Stimulated activated CD4-positive, alpha-beta T cell treated with anti-CD3 and anti-CD28 coated beads, Interleukin-4, amount 100 ng/mL, for 1 hour (primary cell): ENCODE measurements around the gene ATP10A.

ENCODE experiments used
- DNase-seq: peaks from one replicate; pipeline ENCODE4 v3.0.0-alpha.2; 2020

ATP10A gene, protein sequence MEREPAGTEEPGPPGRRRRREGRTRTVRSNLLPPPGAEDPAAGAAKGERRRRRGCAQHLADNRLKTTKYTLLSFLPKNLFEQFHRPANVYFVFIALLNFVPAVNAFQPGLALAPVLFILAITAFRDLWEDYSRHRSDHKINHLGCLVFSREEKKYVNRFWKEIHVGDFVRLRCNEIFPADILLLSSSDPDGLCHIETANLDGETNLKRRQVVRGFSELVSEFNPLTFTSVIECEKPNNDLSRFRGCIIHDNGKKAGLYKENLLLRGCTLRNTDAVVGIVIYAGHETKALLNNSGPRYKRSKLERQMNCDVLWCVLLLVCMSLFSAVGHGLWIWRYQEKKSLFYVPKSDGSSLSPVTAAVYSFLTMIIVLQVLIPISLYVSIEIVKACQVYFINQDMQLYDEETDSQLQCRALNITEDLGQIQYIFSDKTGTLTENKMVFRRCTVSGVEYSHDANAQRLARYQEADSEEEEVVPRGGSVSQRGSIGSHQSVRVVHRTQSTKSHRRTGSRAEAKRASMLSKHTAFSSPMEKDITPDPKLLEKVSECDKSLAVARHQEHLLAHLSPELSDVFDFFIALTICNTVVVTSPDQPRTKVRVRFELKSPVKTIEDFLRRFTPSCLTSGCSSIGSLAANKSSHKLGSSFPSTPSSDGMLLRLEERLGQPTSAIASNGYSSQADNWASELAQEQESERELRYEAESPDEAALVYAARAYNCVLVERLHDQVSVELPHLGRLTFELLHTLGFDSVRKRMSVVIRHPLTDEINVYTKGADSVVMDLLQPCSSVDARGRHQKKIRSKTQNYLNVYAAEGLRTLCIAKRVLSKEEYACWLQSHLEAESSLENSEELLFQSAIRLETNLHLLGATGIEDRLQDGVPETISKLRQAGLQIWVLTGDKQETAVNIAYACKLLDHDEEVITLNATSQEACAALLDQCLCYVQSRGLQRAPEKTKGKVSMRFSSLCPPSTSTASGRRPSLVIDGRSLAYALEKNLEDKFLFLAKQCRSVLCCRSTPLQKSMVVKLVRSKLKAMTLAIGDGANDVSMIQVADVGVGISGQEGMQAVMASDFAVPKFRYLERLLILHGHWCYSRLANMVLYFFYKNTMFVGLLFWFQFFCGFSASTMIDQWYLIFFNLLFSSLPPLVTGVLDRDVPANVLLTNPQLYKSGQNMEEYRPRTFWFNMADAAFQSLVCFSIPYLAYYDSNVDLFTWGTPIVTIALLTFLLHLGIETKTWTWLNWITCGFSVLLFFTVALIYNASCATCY (N-terminal part only)

GRCh38 chr15:25863111-25863967 is at the start of gene ATP10A:
TSS of gene ATP10A (minus strand) at chr15:25863327. CDS start at chr15:25863096, 231 bp downstream.
- DNase-seq, result peak; percentile 41

DNA sequence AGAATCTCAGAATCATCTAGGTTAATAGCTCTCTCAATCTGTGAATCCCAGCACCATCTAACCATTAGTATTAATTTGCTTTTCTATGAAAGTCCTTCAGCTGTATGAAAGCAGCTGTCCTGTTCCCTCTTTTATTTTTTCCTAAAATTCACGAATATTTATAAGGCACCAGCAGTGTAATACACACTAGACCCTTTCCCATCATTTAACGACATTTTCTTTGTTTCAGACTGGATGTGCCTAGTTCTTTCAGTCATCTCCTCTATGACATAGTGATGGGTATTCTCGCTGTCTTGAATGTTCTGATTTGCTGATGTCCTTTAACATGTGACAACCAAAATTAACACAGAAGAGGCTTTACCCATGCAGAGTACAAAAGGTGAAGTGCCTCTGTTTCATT is 48.9 kb upstream of the ATP10A start:
- no peak for DNase-seq

DNA sequence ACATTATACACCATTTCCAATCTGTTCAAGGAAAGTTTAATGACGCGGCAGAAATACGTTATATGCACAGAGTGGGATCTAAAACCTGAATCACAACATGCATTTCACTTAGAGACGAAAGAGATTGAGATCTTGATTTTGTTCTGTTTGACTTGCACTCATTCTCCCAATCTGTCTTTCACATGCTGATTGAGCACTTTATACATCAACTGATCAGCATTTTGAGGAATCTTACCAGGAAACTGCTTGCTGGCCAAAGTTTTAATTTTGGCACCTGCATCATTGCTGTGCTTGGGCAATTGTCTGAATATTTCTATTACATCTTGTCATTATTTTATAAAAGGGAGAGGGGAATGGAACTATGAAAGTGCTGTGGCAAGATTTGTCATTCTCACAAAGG is 47.7 kb upstream of the ATP10A start:
- no peak for DNase-seq

DNA sequence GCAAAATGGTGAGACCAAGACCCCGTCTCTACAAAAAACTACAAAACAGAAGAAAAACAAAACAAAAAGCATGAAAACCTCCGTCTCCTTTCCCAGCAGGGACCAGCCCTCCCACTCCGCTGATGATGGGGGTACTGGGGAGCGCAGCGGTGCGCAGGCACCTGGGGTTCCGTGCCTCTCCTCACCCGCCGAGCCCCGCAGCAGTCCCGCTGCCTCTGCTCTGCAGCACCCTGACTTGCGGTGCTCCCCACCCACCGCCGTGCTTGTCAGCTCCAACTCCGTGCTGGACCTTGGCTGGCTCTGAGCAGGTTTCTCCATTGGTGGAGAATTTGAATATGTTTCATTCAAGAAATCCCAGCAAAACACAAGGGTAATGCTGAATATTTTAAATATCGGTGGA is 46.7 kb upstream of the ATP10A start:
- no peak for DNase-seq

- DNase-seq, result no peak
These were observed 46.2 kb upstream of the ATP10A start for GRCh38 chr15:25909325-25909724.

DNA sequence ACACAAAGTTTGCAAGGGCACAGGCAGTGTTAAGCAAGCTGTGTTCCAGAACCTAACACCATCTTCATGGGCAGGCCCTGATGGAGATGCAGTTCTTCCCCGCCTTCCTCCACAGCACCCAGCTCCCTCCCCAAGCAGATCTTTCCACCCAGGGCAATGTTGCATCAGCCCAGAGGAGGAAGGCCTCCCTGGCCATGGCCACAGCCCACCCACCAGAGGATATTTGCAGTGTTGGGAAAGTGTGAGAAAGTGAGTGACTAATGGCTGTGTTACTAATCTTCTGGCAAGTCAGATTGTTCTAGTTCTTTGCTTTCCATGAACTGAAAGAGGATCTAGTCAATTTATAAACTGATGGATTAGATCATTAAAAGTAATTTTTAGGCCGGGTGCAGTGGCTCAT is 42.0 kb upstream of the ATP10A start:
- peak; percentile 8 for DNase-seq

DNA sequence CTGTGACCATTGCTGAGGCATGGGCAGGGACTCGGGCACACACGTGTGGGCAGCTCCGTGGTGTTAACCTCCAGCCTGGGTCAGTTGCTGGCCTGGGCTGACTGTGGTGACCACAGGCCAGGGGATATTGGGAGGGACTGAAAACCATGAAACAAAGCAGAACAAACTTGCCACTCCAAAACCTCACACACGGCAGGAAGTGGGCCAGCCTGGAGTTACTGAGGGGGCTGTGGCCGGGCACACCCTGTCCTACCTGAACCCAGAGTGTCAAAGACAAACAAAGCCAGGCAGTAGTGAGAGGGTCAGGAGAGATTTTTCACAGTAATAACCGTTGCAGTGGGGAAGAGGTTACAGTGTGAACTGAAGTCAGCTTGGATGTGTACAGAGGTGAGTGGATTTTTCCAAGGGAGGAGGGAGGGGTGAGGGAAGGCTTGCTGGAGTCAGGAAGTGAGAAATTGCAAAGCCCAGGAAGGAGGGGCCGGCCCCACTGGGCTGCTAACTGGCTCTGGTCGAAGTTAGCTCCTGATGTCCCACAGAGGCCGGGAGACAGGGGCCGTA is 40.0 kb upstream of the ATP10A start:
- DNase-seq, result no peak

DNA sequence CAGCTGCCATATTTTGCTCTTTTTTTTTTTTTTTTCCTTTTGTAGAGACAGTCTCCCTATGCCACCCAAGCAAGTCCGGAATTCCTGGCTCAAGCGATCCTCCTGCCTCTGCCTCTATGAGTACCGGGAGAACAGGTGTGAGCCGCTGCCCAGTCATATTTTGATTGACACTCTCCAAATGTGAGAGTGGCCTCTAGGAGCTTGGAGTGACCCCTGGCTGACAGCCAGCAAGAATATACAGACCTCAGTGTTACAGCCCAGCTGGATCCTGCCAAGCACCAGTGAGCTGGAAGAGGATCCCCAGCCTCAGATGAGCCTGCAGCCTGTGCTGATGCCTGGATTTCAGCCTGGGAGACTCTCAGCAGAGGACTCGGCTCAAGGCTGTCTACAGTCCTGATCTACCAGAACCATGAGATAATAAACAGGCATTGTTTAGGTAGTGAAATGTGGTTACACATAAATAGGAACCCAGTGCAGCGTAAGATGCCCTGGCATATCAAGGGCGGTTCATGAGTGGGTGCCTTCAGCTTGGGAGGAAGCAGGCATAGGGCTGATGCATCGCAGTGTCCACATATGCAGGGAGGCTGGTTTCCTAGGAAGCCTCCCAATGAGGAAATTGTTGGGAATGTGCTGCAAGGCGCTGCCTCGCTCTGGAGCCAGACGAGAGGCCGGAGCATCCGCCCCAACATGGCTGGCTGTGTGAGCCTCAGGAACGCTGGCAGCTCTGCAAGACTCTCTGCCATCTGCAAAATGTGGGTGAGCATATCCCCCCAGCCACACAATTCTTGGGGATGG is 38.9 kb upstream of the ATP10A start:
- no peak for DNase-seq

DNA sequence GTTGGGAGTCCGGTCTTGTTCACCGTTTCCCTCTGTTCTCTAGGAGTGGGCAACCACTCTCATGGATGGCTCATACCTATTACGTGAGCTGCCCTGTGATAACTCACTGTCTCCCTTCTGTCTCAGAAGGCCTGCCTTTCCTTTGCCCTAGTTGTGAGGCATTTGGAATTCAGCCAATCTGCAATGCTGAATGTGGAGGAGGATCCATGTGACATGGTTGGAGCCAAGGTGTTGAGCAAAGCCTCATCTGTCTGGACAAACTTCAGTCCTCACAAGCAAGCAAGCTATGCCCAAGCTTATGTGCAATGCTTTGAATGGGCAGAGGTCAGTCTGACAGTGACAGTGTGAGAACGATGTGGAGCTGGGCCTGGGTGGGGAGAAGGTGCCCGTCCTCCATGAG is 37.8 kb upstream of the ATP10A start:
- DNase-seq, result no peak

DNA sequence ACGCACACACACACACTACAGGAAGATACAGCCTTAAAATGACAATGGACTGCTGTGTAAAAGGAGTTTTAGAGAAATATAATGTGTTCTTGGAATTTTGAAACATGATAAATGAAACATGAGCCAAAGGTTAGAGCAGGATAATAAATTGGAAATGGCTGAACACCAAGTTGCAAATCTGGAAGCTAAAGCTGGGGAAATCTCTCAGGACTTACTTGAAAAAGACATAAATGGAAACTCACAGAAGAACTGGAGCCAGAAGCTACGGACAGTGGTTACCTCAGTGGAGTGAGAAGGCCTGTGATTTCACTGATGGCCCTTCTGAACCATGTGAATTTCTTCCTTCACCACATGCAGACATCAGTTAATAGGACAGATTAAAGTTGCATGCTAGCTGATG is 37.3 kb upstream of the ATP10A start:
- DNase-seq, result no peak

- no peak for DNase-seq
These were observed 36.7 kb upstream of the ATP10A start for GRCh38 chr15:25899870-25900269.

- no peak for DNase-seq
These were observed 34.5 kb upstream of the ATP10A start for GRCh38 chr15:25897658-25898057.

DNA sequence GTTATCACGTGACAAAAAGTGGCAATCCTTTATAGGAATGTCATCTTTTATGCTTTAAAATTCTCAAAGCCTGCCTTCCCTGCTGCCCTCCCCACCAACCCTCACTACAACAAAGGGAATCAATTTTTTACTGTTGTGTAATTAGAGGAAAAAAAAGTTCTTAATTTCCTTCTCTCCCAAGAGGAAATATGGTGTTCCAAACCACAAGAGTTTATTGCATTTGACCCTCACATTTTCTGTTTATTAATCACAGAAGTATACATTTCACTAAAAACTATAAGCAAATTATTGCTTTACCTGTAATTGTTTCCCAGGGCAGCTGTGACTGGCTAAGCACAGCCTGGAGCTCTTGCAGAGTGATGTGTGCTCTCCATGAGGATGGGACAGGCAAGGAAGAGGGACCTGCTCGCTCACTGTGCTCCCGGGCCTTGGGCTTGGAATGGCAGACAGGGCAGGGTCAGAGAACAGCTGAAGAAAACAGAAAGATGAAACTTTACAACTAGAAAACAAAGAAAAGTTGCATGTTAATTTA is 31.3 kb upstream of the ATP10A start:
- no peak for DNase-seq

DNA sequence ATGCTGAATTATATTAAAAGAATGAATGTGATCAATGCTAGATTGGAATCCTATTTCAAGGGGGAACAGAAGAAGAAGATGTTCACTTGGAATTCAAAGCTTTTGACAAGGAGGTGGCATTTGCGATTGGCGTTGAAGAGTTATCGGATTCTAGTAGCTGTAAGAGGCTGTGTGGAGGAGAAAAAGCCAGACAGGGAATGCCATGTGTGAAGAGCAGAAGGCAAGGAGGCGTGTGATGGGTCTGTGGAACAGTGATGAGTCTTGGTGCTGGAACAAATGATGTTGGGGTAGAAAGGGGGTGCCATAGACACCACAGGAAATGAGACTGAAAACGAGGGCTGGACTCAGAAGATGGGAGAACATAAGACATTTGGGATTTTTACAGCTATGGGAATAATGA is 30.5 kb upstream of the ATP10A start:
- DNase-seq, result no peak

- DNase-seq, result no peak
These were observed 29.0 kb upstream of the ATP10A start for GRCh38 chr15:25892126-25892525.

GRCh38 chr15:25891081-25891480 is 28.0 kb upstream of the ATP10A start:
- DNase-seq, result no peak

GRCh38 chr15:25890529-25890928 is 27.4 kb upstream of the ATP10A start:
- no peak for DNase-seq

- no peak for DNase-seq
These were observed 24.7 kb upstream of the ATP10A start for GRCh38 chr15:25887870-25888269.

DNA sequence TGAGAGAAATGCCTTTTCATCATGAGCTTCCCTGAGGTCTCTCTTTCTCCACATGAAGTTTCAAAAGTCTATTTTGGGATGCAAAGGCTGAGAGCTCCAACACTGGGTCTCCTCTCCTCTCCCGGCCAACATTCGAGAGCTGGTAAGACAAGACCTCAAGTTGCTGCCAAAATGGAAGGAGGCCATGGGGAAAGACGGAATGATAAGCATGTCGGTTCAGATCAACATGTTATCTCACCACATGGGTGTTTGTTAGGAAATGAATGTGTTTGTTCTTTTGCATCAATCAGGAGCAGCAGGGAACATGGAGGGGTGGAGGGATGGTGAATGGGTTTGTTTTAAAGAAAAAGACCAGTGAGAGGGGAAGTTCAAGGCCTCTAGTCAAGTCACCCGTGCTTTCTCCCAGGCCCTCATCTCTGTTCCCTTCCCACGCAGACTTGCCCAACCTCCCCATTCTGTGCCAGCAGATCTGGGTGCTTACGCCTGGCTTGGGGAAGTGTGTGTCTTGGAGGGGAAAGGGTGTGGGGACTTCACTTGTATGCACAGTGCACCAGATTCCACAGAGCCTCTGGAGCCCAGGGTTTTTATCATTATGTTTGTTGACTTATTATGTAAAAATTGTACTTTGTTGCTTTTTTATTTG is 23.5 kb upstream of the ATP10A start:
- no peak for DNase-seq

DNA sequence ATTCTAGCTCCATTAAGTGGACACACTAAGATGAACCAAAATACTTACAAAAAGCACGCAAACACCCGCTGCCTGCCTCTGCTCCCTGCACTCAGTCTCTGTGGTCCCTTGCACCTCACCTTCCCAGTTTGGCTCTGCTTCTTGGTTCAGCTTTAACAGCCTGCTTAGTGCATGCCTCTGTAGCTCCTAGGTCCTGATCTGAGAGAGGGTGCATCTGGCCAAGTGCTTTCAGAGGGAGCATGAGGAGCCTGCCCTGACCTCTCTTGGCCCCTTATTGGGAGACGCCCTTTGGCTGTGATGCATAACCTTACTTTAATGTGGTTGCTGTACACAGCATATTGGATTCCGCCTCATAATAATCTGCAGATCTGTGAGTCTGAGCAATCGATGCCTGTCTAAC is 21.2 kb upstream of the ATP10A start:
- no peak for DNase-seq
